ENCODE measurements around the gene DAB1. TPM values are rescaled to one million over a fixed set of nuclear protein-coding genes. Genes with fewer than 3 reads are reported as not detected.

The DAB1 gene
- polyA plus RNA-seq, 3 donors: not detected

DNA sequence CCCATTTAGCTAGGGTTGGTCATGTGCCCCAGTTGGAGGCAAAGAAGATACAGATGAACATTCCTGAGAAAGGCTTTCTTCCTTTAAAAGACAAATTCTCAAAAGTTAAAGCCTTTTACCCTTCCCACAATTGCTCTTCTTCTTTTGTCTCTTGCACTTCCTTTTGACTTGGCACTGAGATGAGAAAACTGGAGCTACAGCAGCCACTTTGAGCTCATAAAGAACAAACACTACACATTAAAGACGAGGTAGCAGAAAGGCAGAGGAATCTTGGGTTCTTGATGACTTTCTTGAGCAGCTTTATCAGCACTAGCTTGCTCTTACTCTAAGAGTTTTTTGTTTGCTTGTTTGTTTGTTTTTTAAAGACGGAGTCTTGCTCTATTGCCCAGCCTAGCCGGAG lies 92.2 kb downstream of the DAB1 start:
- Histone ChIP-seq H3K36me3 (replicated peaks in 1 of 2; ENCODE audit: control insufficient read depth in 1 of 2, insufficient read depth in 2 of 2, low read length in 2 of 2) (no peaks in the 10 kb centered on the region), H4K20me1 (ENCODE audit: insufficient read depth, low read length) (no peaks in the 10 kb centered on the region), H3K9me3 (replicated peaks in 1 of 2; ENCODE audit: control insufficient read depth in 1 of 2, insufficient read depth in 1 of 2, low read length in 2 of 2) (peaks cover 4 to 6% of the 10 kb centered on the region in 2 donors), H3K27me3 (ENCODE audit: control insufficient read depth in 2 of 2, insufficient read depth in 2 of 2, low read length in 2 of 2) (no peaks in the 10 kb centered on the region), H3K4me1 (ENCODE audit: control insufficient read depth in 1 of 2, insufficient read depth in 2 of 2, low read length in 2 of 2) (no peaks in the 10 kb centered on the region), H3K27ac (ENCODE audit: low read depth in 1 of 2, low read length in 2 of 2) (no peak overlapping the region), H3K4me3 (replicated peaks in 1 of 3; ENCODE audit: low read depth in 2 of 3, low read length in 3 of 3) (no peak overlapping the region), H2AFZ (ENCODE audit: insufficient read depth, low read depth, low read length, poor library complexity, severe bottlenecking) (no peak overlapping the region), H3K79me2 (ENCODE audit: insufficient read depth, low read length) (no peaks in the 10 kb centered on the region), H3K9ac (ENCODE audit: insufficient read depth, low read length, poor library complexity, severe bottlenecking) (no peak overlapping the region), H3K4me2 (replicated peaks; ENCODE audit: extremely low read depth, low read length, poor library complexity, severe bottlenecking) (no peak overlapping the region)
- intact Hi-C loops (cut with micrococcal nuclease): no loop called here
- Mint-ChIP-seq H3K9me3 (peaks cover 2 to 13% (median 9%) of the 10 kb centered on the region in 7 donors), H3K4me3 (no peak overlapping the region), H3K36me3 (no peaks in the 10 kb centered on the region), H3K27me3 (ENCODE audit: low read depth in 3 of 3) (peaks cover 0 to 1% (median 0%) of the 10 kb centered on the region in 3 donors), H3K4me1 (no peaks in the 10 kb centered on the region), H3K27ac (no peak overlapping the region)
- WGBS (ENCODE audit: insufficient coverage): no CpG with 5 or more reads among the region's 3 CpGs
- TF ChIP-seq, protein P1, sequence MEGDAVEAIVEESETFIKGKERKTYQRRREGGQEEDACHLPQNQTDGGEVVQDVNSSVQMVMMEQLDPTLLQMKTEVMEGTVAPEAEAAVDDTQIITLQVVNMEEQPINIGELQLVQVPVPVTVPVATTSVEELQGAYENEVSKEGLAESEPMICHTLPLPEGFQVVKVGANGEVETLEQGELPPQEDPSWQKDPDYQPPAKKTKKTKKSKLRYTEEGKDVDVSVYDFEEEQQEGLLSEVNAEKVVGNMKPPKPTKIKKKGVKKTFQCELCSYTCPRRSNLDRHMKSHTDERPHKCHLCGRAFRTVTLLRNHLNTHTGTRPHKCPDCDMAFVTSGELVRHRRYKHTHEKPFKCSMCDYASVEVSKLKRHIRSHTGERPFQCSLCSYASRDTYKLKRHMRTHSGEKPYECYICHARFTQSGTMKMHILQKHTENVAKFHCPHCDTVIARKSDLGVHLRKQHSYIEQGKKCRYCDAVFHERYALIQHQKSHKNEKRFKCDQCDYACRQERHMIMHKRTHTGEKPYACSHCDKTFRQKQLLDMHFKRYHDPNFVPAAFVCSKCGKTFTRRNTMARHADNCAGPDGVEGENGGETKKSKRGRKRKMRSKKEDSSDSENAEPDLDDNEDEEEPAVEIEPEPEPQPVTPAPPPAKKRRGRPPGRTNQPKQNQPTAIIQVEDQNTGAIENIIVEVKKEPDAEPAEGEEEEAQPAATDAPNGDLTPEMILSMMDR (IDR thresholded peaks at IDR 0.05): no peak
- DNase-seq: no peak

DNA sequence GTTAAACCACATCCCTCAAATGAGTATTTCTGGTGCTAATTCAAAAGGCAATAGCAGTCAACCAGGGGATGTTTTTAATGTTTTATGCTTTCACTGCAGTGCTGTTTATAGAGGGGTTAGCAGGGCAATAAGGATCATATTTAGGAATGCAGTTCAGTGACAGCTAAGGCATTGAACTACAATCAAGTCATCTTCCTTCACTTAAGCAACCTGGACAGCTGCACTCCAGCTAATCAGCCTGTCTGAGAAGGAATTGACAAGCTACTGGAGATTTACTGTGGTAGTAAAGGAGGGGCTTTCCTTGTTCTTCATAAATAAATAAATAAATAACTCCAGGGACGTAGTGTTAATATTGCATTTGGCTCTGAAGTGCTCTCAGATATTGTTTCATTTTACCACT lies 93.9 kb downstream of the DAB1 start:
- Mint-ChIP-seq H3K27me3 (ENCODE audit: low read depth in 3 of 3) (peaks cover 0 to 1% (median 0%) of the 10 kb centered on the region in 3 donors), H3K4me1 (no peaks in the 10 kb centered on the region), H3K36me3 (no peaks in the 10 kb centered on the region), H3K9me3 (peaks cover 2 to 13% (median 9%) of the 10 kb centered on the region in 7 donors), H3K4me3 (no peak overlapping the region), H3K27ac (no peak overlapping the region)
- no CpG with 5 or more reads among the region's 1 CpG for WGBS (ENCODE audit: insufficient coverage)
- H3K9ac ChIP-seq (ENCODE audit: insufficient read depth, low read length, poor library complexity, severe bottlenecking): no peak overlapping the region
- no peaks in the 10 kb centered on the region for H3K27me3 ChIP-seq (ENCODE audit: control insufficient read depth in 2 of 2, insufficient read depth in 2 of 2, low read length in 2 of 2)
- no peak overlapping the region for H3K27ac ChIP-seq (ENCODE audit: low read depth in 1 of 2, low read length in 2 of 2)
- no peaks in the 10 kb centered on the region for H4K20me1 ChIP-seq (ENCODE audit: insufficient read depth, low read length)
- no peak for DNase-seq
- no peak overlapping the region for H3K4me3 ChIP-seq (replicated peaks in 1 of 3; ENCODE audit: low read depth in 2 of 3, low read length in 3 of 3)
- no peak overlapping the region for H2AFZ ChIP-seq (ENCODE audit: insufficient read depth, low read depth, low read length, poor library complexity, severe bottlenecking)
- no peak overlapping the region for H3K4me2 ChIP-seq (replicated peaks; ENCODE audit: extremely low read depth, low read length, poor library complexity, severe bottlenecking)
- intact Hi-C loops (cut with micrococcal nuclease): no loop called here
- no peaks in the 10 kb centered on the region for H3K79me2 ChIP-seq (ENCODE audit: insufficient read depth, low read length)
- peaks cover 4 to 6% of the 10 kb centered on the region in 2 donors for H3K9me3 ChIP-seq (replicated peaks in 1 of 2; ENCODE audit: control insufficient read depth in 1 of 2, insufficient read depth in 1 of 2, low read length in 2 of 2)
- no peaks in the 10 kb centered on the region for H3K4me1 ChIP-seq (ENCODE audit: control insufficient read depth in 1 of 2, insufficient read depth in 2 of 2, low read length in 2 of 2)
- TF ChIP-seq, protein P1 (IDR thresholded peaks at IDR 0.05): no peak
- H3K36me3 ChIP-seq (replicated peaks in 1 of 2; ENCODE audit: control insufficient read depth in 1 of 2, insufficient read depth in 2 of 2, low read length in 2 of 2): no peaks in the 10 kb centered on the region

All from CD14-positive monocyte (primary cell).